ENCODE data around the gene SMARCA1. TPM values are rescaled to one million over a fixed set of nuclear protein-coding genes. Genes with fewer than 3 reads are reported as not detected.

SMARCA1 gene
- total RNA-seq (10 to 100 TPM; 26.1 to 46.9 TPM), polyA plus RNA-seq (ENCODE audit: insufficient read length in 6 of 6) (100 to 1,000 TPM; 117 to 143 (median 127) TPM)
- long read RNA-seq, donor 1, partial matches to known transcripts: 33 of 36 reads
- long read RNA-seq, donor 1, other reads (novel, unspliced or antisense): 0 of 36 reads
- long read RNA-seq, donor 2, partial matches to known transcripts: 80 of 83 reads
- long read RNA-seq, donor 2, other reads (novel, unspliced or antisense): 0 of 83 reads
- long read RNA-seq, donor 3, transcript SMARCA1-201 (25 exons, 3,564 nt): major isoform, 7 of 9 reads
- long read RNA-seq, donor 3, partial matches to known transcripts: 0 of 9 reads
- long read RNA-seq, donor 3, other reads (novel, unspliced or antisense): 0 of 9 reads
- long read RNA-seq, donor 4, partial matches to known transcripts: 6 of 9 reads
- long read RNA-seq, donor 4, other reads (novel, unspliced or antisense): 3 of 9 reads
- long read RNA-seq, donor 5, transcript SMARCA1-201 (25 exons, 3,564 nt): major isoform, 5 of 21 reads
- long read RNA-seq, donor 5, partial matches to known transcripts: 13 of 21 reads
- long read RNA-seq, donor 5, other reads (novel, unspliced or antisense): 0 of 21 reads
- long read RNA-seq, donor 6, partial matches to known transcripts: 22 of 26 reads
- long read RNA-seq, donor 6, other reads (novel, unspliced or antisense): 0 of 26 reads
- long read RNA-seq, donor 7, partial matches to known transcripts: 0 of 4 reads
- long read RNA-seq, donor 7, other reads (novel, unspliced or antisense): 0 of 4 reads
- long read RNA-seq, donor 8, partial matches to known transcripts: 15 of 18 reads
- long read RNA-seq, donor 8, other reads (novel, unspliced or antisense): 0 of 18 reads
- long read RNA-seq, donor 9: 0 reads
- long read RNA-seq, donor 10, partial matches to known transcripts: 5 of 5 reads
- long read RNA-seq, donor 10, other reads (novel, unspliced or antisense): 0 of 5 reads
- long read RNA-seq, donor 11, partial matches to known transcripts: 8 of 9 reads
- long read RNA-seq, donor 11, other reads (novel, unspliced or antisense): 0 of 9 reads
- long read RNA-seq, donor 12, transcript SMARCA1-201 (25 exons, 3,564 nt): major isoform, 6 of 23 reads
- long read RNA-seq, donor 12, partial matches to known transcripts: 16 of 23 reads
- long read RNA-seq, donor 12, other reads (novel, unspliced or antisense): 0 of 23 reads

- Histone ChIP-seq H3K4me1 (no peaks in the 10 kb centered on the region), H3K4me3 (peak within 1 kb of the TSS; percentile 48 to 59), H3K27ac (peak within 1 kb of the TSS; percentile 74 to 82), H3K9me3 (no peaks in the 10 kb centered on the region), H3K36me3 (no peaks in the 10 kb centered on the region), H3K27me3 (peaks cover 0 to 17% of the 10 kb centered on the region in 2 donors)
- TF ChIP-seq CTCF (IDR thresholded peaks at IDR 0.05): no peak
- peak; percentile 47 to 86 (median 65) for DNase-seq
- intact Hi-C loops (cut with DNase I): no loop called here
- ATAC-seq: peak; percentile 79
Observed at GRCh38 chrX:129523079-129523911, at the start of gene SMARCA1. SMARCA1 (minus strand) TSS chrX:129523490; CDS start chrX:129523370, 120 bp downstream.

- no peak for ATAC-seq
- no peaks in the 10 kb centered on the region for H3K4me1 ChIP-seq
- no peak for DNase-seq
- no peak for TF ChIP-seq CTCF (IDR thresholded peaks at IDR 0.05)
- H3K36me3 ChIP-seq: peaks cover 0 to 50% of the 10 kb centered on the region in 2 donors
- intact Hi-C loops (cut with DNase I): no loop called here
- H3K4me3 ChIP-seq: no peak overlapping the region
- H3K27me3 ChIP-seq: peaks cover 0 to 2% of the 10 kb centered on the region in 2 donors
- no peaks in the 10 kb centered on the region for H3K9me3 ChIP-seq
- H3K27ac ChIP-seq: no peak overlapping the region
Observed at GRCh38 chrX:129572422-129572821, 49.1 kb upstream of the SMARCA1 start.

- Histone ChIP-seq H3K4me3 (no peak overlapping the region), H3K27me3 (no peaks in the 10 kb centered on the region), H3K9me3 (no peaks in the 10 kb centered on the region), H3K4me1 (no peaks in the 10 kb centered on the region), H3K27ac (no peak overlapping the region), H3K36me3 (peaks cover 0 to 32% of the 10 kb centered on the region in 2 donors)
- DNase-seq (no peak), ATAC-seq (no peak)
- intact Hi-C loops (cut with DNase I): no loop called here
- TF ChIP-seq CTCF (IDR thresholded peaks at IDR 0.05): no peak
Observed at GRCh38 chrX:129568349-129568748, 45.1 kb upstream of the SMARCA1 start.

GRCh38 chrX:129566073-129566472 is 42.8 kb upstream of the SMARCA1 start:
- Histone ChIP-seq H3K4me3 (no peak overlapping the region), H3K27me3 (no peaks in the 10 kb centered on the region), H3K4me1 (no peaks in the 10 kb centered on the region), H3K27ac (no peak overlapping the region), H3K9me3 (no peaks in the 10 kb centered on the region), H3K36me3 (peaks cover 0 to 44% of the 10 kb centered on the region in 2 donors)
- TF ChIP-seq CTCF (IDR thresholded peaks at IDR 0.05): no peak
- intact Hi-C loops (cut with DNase I): no loop called here
- ATAC-seq: no peak
- peak in 1 of 4 donors; percentile 17 for DNase-seq
